DMS53 (cell line): Measurements from ENCODE around the gene DCLK1.
"Not testable (repeated sequence)": the region's sequence is repeated elsewhere in the genome, so short reads cannot be mapped to it uniquely, and the experiment has no call there.

ENCODE experiments used
- DNase-seq: peaks from one replicate; lab custom pipeline; 2025; lab: John Stamatoyannopoulos, UW

The DCLK1 gene

DNA sequence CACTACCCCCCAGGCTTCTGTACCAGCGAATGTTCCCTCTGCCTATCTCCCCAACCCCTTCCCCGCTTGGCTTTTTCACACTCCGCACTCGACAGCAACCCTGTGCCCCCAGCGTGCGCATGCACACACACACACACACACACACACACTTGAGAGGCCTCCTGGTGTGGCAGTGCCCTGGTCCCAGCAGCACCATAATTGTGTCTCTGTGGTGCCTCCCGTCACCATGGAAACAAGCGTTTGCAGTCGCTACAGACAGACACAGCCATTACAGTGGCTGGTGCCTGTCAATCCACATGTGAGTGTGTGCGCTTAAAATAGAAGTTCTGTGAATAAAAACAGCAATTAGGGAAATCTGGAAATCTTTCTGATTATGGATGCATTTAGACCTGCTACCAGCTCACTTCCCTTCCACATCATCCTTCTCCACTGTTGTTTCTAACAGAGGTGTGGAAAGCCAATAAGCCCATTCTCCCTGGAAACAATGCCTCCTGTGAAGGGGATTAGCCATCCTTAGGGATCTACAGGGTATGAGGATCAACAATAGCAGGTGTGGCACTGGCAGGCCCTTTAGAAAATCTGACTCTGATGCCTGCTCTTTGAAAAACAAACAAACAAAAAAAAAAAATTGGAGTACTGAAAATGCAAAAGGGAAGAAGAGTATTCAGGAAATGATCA lies 146.3 kb downstream of the DCLK1 start:
- peak; percentile 87 for DNase-seq

DNA sequence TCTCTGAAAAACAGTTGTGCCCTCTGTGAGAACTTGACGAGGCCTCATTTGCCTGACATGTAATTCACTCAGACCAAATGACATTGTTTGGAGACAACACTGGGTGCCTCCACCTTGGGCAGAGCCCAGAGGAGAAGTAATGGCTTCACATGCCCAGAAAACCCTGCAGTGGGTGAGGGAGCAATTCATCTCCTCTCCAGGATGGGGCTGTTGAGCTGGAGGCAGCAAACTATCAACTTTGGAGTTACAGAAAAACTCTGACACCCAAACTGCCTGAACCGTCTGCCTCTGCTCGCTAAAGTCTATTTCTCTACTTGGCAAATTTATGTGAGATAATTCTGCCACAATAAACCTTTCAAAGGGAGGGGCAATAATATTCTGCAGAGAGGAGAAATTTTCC lies 146.9 kb downstream of the DCLK1 start:
- peak; percentile 23 for DNase-seq

DNA sequence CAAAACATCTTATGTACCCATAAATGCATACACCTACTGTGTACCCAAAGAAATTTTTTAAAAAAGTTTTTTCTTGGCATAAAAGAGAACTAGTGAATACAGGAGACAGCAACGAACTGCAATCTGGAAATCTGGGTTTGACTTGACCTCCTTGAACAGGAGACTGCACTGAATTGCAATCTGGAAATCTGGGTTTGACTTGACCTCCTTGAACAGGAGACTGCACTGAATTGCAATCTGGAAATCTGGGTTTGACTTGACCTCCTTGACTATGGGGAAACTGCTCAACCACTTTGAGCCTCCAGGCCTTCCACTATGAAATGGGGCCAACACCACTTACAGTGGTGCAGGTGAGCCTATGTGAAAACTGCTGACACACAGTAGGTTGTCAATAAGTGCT lies 147.5 kb downstream of the DCLK1 start:
- DNase-seq, result not testable (repeated sequence)

DNA sequence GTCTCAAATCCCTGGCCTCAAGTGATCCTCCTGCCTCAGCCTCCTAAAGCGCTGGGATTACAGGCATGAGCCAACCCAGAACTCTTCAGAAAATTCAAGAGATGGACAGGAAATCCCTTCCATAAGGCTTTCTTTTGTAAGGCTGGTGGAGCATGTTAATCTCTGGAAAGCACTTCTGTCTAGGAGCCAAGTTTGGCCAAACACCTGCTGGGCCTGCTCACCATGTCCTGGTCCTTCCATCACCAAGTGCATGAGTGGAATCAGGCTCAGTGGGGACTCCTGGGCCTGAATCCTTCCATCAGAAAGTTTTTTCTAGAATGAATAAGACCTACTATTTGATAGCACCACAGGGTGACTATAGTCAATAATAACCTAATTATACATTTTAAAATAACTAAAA lies 148.0 kb downstream of the DCLK1 start:
- DNase-seq, result peak; percentile 14

DNA sequence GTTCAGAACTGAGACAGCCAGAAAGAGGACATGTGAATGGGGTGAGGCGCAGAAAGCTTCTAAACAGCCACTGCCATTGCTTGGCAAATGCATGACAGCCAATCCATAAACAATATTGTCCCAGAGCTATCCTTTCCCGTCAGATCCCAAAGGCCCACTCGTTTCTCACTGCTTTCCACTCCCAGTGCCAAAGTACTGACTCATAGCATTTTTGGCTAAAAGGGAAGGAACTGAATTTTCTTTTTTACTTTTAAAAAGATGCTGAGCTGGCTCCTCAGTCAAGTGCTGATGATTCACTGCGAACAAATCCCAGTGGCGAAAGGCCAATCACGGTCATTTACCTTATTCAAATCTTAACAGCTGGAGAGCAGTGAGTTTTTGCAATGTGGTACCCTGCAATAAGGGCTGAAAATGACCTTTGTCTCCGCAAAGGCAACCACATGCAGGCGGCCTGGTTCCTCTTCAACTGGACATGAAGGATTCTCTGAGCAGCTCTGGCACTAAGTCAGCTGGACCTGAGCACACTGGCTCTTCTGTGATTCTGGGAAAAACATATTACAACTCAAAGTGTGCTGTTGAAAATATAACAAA lies 151.7 kb downstream of the DCLK1 start:
- no peak for DNase-seq

DNA sequence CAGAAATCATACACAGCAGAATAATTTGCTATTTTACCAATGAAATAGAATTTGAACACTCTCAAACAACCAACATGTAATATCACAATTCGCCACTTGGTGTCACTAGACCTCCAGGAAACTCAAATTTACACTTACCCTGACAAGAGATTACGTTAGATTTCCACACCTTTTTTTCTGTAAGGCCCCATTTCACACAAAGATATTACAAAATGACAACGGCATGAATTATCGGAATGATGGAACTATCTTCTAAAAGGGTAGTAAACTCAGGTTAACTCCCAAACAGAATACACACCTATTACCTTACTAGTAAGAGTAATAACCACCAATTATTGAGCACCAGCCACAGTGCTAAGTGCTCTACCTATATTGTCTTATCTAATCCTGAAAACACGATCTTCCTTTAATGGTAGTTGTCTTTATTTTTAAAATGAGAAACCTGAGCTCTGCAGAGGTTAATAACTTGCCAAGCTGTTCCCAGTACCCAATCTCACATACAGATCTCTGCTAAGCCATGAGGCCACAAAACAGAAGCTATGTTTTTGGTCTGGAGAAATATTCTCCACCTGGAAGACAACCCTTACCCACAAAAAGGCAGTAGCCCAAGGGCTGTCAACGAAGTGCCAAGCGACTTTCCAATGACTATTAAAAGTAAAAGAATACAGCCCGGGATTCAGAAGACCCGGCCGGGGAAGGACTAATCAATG lies 152.4 kb downstream of the DCLK1 start:
- DNase-seq, result peak; percentile 72

DNA sequence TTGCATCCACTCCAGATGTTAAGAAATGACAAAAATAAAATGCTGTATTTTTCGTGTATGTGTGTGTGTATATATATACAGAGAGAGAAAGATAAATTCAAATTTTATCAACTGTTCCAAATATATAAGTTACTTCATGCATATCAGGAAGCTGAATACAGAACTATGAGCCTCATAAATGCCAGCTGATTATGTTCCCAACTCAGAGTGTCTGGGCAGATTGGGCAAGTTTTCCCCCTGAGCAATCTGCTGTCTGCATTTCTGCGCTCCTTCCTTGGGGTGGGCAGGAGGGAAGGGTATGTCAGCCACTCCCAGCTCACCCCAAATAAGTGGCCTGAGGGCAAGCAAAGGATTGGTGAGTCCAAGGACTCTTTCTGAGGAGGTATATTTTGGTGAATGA lies 154.1 kb downstream of the DCLK1 start:
- no peak for DNase-seq

DNA sequence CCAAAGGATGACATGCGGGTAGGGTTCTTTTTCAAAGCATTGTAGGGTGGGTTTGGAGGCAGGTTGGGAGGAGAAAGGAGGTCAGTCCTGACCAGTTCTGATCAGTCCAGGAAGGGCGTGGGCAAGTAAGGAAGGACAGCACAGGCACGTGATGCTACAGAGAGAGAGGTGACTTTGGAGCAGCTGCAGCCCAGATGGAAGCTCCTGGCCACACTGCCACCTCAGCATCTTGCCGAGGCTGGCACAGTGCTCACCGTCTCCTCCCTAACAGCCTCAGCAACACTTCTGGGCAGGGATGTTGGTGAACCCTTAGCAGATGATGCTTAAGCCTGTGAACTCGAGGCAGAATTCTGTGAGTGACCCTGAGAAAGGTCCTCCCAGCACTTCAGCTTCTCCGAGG lies 155.1 kb downstream of the DCLK1 start:
- no peak for DNase-seq

DNA sequence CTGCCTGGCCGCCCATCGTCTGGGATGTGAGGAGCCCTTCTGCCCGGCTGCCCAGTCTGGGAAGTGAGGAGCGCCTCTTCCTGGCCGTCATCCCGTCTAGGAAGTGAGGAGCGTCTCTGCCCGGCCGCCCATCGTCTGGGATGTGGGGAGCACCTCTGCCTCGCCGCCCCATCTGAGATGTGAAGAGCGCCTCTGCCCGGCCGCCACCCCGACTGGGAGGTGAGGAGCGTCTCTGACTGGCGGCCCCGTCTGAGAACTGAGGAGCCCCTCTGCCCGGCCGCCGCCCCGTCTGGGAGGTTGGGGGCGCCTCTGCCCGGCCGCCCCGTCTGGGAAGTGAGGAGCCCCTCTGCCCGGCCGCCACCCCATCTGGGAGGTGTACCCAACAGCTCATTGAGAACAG lies 164.2 kb downstream of the DCLK1 start:
- not testable (repeated sequence) for DNase-seq

DNA sequence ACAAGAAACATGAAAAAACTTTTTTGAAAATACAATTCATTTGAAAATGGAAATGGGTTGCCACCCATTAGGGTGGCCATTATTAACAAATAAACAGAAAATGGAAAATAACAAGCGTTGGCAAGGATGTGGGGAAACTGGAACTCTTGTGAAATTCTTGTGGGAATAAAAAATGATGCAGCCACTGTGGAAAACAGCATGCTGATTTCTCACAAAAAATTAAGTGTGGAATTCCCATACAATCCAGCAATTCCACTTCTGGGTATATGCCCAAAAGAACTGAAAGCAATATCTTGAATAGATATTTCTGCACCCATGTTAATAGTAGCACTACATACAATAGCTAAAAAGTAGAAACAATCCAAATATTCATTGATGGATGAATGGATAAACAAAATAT lies 165.2 kb downstream of the DCLK1 start:
- no peak for DNase-seq

DNA sequence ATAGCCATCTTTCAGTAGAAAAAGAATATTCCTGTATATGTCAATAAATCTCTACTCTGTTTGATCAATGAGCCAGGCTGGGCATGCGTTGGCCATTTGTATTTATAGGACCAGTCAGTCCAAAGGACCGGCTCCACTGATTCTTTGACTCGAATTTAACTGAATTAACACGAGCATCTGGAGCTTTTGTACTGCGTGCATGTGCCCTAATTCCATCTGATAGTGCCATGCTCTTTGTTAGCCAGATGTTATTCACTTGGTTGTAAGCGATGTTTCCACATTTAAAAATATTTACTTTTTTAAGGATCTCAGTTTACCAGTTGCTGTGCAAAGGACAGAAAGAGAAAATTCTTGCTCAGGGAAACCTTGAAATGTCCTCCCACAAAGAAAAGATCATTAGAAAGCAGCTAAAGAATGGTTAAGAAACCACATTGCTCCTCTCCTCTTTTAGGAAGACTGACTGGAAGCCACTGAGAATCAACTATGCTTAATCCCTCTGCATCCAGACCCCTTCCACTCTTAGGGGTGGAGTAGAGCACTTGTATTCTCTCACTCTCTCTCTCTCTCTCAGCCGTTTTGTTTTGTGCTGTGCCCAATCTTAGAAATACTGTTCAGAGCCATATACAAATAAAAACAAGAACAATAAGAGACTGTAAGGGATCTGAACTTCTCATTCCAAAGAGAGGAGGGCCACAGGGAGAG lies 165.8 kb downstream of the DCLK1 start:
- DNase-seq, result no peak

DNA sequence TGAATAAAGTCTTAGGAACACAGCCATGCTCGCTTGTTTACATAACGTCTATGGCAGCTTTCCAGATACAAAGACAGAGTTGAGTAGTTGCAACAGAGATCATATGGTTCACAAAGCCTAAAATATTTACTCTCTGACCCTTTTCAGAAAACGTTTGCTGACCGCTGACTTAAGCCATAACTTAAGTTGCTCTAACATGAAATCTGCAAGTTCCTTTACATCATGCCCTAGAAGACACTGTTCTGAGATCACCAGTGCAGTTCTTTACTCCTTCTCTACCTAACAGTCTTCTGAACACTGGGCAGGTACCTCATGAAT lies 166.4 kb downstream of the DCLK1 start:
- no peak for DNase-seq

DNA sequence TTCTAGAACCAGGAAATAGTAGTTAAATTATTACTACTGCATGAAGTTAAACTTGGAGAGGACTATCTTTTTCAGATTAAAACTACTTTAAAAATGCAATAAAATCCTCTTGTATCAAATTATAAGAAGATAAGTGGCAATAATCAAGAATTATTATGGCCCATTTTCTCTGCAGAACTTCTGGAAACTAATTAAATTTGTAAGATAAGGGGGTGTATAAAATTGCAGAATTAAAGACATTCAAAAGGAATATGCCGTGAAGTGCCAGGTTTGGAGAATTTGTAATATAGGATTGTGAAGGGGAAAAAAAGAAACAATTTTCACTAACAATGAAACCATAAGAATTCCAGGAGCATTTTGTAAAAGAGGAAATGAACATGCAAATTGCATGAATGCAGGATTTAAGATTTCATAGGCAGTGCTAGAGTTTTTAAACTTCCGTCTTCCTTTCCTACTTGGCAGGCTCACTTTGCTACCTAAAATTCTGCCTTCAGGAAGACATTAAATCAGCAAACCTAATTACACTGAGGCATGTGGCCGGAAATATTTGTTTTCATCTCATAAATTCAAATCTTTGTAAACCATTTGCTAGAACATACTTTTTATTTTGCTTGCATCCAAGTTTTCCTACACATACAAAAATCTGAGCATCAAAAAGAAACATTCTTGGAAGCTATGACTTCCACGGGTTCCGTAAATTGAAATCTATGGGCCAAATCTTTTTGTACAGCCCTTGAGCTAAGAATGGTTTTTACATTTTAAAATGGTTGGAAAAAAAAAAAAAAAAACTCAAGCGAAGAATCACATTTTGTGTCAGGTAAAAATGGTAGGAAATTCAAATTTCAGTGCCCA lies 166.9 kb downstream of the DCLK1 start:
- DNase-seq, result no peak

DNA sequence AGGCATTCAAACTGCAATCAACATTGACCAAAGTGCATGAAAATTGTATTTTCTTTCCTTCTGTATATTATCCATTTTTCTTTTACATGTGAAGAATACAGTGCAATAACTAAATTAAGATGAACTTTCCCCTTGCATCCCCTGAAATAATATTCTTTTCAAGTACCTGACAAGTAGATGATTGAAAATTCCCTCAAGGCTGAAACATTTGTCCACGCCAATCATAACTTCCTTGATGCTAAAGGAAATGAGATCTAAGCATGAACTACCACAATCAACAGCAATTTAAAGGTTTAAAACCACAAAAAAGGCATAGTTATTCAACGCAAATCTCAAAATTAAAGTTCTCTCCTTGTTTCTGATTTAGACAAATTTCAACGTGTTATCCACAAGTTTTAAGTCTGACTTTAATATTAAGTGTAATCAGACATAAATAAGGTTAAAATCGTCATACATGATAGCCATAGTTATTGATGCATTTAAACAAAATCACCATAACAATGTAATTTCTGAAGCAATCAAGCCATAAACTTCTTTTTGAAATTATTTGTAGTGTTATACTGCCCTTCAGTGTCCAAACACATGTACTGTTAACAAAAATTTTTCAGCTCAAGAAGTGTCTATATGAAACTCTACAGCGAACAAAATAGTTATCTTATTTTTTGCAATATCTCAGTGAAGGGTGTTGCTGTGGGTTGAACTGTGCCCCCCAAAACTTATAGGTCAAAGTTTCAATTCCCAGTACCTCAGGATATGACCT lies 169.5 kb downstream of the DCLK1 start:
- DNase-seq, result no peak

DNA sequence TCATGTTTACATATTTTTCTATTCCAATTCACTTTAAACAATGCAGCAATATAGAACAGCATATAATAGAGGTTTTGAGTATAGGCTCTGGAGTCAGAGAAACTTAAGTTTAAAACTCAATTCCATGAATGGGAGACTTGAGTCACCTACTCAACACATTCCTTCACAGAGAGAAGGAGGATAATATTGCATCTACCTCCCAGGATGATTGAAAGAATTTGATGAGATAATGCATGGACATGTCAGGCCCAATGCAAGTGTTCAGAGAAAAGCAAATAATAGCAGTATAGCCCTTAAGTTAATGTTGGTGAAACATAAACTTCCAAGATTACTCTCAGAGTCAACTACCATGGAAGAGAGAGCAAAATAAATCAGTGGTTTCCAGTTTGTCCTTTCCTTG lies 170.2 kb downstream of the DCLK1 start:
- no peak for DNase-seq

DNA sequence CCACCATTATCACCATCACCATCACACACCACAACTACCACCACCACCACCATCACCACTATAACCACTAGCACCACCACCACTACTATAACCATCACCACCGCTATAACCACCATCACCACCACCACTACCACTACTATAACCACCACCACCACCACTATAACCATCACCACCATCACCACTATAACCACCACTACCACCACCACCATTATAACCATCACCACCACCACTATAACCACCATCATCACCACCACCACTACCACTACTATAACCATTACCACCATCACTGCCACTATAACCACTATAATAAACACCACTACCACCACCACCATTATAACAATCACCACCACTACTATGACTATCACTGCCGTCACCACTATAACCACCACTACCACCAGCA lies 173.2 kb downstream of the DCLK1 start:
- peak; percentile 15 for DNase-seq

DNA sequence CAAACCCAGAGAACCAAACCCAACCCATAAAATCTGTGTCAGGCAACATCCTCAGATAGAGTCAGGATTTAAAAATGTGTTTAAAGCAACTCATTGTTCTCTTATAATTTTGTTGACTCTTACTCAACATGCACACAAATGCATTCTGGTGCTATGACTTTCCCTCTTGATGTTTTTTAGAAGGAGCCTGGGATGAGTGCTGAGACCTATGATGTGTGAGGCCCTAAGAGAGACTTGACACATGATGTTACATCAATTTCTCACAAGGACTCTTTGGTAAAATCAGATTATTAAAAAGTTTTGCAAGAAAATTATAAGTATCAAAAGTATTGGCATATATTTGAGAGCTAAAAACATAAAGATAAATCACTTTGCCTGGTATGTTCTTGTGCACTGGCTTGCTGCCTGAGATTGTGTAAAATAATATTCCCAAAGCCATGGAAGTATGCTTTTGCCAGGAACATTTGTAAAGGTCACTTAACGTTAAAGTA lies 173.9 kb downstream of the DCLK1 start:
- DNase-seq, result no peak

DNA sequence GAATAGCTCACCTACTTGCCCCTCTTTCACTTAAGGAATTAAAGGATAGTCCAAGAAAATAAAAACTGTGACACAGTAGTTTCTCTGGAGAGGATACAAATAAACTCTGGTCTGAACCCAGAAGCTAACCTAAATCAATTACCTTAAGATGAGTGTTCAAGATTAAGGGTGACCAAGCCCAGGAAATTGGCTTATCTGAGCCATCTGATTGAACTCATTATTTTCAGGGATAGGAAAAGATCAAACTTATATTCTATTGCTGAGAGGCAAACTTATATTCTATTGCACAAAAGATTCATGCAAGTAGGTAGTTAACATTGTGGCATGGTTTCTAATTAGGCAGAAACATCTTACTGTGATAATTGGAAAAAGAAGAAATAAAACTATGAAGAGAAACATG lies 175.1 kb downstream of the DCLK1 start:
- no peak for DNase-seq

DNA sequence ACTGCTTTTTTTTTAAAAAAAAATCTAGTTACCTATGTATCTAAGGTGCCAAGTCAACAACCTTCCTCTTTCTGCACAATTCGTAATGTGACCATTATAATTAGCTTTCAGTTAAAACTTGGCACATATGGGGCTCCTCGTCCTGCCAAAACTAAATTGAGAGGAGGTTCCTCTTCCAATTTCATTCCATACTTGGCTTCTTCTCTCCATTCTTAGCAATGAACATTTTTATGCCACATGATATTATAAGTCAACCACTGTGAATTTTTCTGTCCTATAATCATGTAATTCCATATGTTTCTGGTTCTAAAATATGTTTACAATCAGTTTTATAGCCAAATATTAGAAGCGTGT lies 177.0 kb downstream of the DCLK1 start:
- no peak for DNase-seq

DNA sequence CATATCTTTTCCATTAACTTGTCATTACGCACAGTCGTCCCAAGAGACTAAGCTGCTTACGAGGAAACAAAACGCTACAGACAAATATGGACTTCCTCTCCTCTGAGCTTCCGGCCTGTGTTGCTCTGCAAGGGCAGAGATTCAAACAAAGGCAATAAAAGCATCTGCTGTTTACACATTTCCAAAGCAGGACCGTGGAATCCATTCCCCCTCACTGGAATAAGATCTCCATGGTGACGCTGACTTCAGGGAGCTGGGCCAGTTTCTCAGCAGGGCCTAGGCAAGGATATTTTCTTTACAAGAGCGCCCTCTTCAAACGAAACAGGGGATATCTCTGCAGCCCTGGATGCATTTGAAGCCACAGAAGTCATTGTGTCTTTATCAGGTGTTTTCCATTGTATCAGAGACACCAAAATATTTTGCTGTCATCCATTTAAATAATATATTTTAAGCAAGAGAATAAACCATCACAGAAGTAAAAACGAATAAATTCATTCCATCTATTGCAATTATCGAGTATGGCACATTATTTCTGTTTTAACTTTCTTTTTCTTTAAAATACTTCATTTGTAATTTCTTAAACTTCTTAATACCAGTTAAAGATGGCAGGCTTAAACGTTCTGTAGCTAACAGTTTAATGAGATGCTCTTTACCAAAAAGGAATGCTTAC lies 177.5 kb downstream of the DCLK1 start:
- DNase-seq, result peak; percentile 99

DNA sequence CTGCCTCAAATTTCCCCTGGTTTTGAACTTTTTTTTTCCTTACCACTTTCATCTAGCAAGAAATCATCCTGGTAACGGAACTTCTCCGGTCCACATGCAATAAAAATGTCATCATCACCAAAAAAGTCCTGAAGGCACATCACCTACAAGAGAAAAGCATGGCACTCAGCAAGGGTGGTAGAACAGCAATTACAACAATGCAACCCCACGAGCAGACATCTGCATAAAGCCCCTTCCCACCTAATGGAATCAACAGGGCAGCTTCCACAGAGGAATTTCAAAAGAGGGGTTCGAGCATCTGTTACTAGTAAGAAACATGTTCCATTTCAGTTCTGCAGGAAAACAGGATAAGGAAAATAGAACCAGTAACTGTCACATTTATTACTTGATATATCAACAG lies 183.9 kb downstream of the DCLK1 start:
- DNase-seq, result no peak
